Activated CD8-positive, alpha-beta memory T cell treated with anti-CD3 and anti-CD28 coated beads, Interleukin-2, amount 50 U/mL, for 24 hours (primary cell): ENCODE data around the gene CHRNG.

Experiments
- DNase-seq: peaks from one replicate; pipeline ENCODE4 v3.0.0-alpha.2; 2020; ENCODE audit errors: extremely low read depth

CHRNG gene

GRCh38 chr2:232577841-232578240, 38.3 kb downstream of the CHRNG start:
- DNase-seq, result no peak

GRCh38 chr2:232578626-232579025, 39.1 kb downstream of the CHRNG start:
- DNase-seq, result no peak

- DNase-seq, result no peak
These were observed 41.1 kb downstream of the CHRNG start for GRCh38 chr2:232580648-232580981.

GRCh38 chr2:232581725-232582124, 42.2 kb downstream of the CHRNG start:
- DNase-seq, result no peak

GRCh38 chr2:232584238-232584637, 44.7 kb downstream of the CHRNG start:
- no peak for DNase-seq

GRCh38 chr2:232586943-232587505, 47.5 kb downstream of the CHRNG start:
- no peak for DNase-seq

- DNase-seq, result no peak
These were observed 48.0 kb downstream of the CHRNG start for GRCh38 chr2:232587512-232587911.

- DNase-seq, result no peak
These were observed 48.5 kb downstream of the CHRNG start for GRCh38 chr2:232588031-232588430.

- no peak for DNase-seq
These were observed 49.4 kb downstream of the CHRNG start for GRCh38 chr2:232588680-232589585.

GRCh38 chr2:232592772-232593395, 53.4 kb downstream of the CHRNG start:
- no peak for DNase-seq

- DNase-seq, result no peak
These were observed 54.5 kb downstream of the CHRNG start for GRCh38 chr2:232593982-232594381.
